ENCODE results near the gene WDR88.

The WDR88 gene

GRCh38 chr19:33132021-33132420 is at the start of gene WDR88:
Gene WDR88, plus strand, starts transcription at chr19:33132114. Its CDS starts 56 bp downstream, at chr19:33132170.
- H3K4me3 ChIP-seq (ENCODE audit: low read length): no peak within 1 kb of the TSS
- no peak for TF ChIP-seq CTCF (conservative IDR thresholded peaks at IDR 0.05; ENCODE audit: low read depth, low read length)
- no peak for DNase-seq (ENCODE audit: low read depth)

GRCh38 chr19:33085570-33086128 is 46.3 kb upstream of the WDR88 start:
- no peak overlapping the region for H3K4me3 ChIP-seq (ENCODE audit: low read length)
- DNase-seq (ENCODE audit: low read depth): no peak
- no peak for TF ChIP-seq CTCF (conservative IDR thresholded peaks at IDR 0.05; ENCODE audit: low read depth, low read length)

- H3K4me3 ChIP-seq (ENCODE audit: low read length): no peak overlapping the region
- TF ChIP-seq CTCF (conservative IDR thresholded peaks at IDR 0.05; ENCODE audit: low read depth, low read length): no peak
- DNase-seq (ENCODE audit: low read depth): no peak
Observed at GRCh38 chr19:33086955-33087354, 45.0 kb upstream of the WDR88 start.

- TF ChIP-seq CTCF (conservative IDR thresholded peaks at IDR 0.05; ENCODE audit: low read depth, low read length): no peak
- H3K4me3 ChIP-seq (ENCODE audit: low read length): no peak overlapping the region
- DNase-seq (ENCODE audit: low read depth): no peak
Observed at GRCh38 chr19:33089010-33089409, 42.9 kb upstream of the WDR88 start.

- H3K4me3 ChIP-seq (ENCODE audit: low read length): no peak overlapping the region
- no peak for DNase-seq (ENCODE audit: low read depth)
- TF ChIP-seq CTCF (conservative IDR thresholded peaks at IDR 0.05; ENCODE audit: low read depth, low read length): no peak
Observed at GRCh38 chr19:33090179-33090578, 41.7 kb upstream of the WDR88 start.

GRCh38 chr19:33093420-33094210 is 38.3 kb upstream of the WDR88 start:
- no peak overlapping the region for H3K4me3 ChIP-seq (ENCODE audit: low read length)
- no peak for TF ChIP-seq CTCF (conservative IDR thresholded peaks at IDR 0.05; ENCODE audit: low read depth, low read length)
- DNase-seq (ENCODE audit: low read depth): no peak

All from retinal pigment epithelial cell (primary cell).